NCI-H2171 (cell line): ENCODE results near the gene NUDT5.
"Not testable (repeated sequence)": the region's sequence is repeated elsewhere in the genome, so short reads cannot be mapped to it uniquely, and the experiment has no call there.

Experiments used
- DNase-seq: peaks from one replicate; lab custom pipeline; 2025; lab: John Stamatoyannopoulos, UW

The NUDT5 gene

DNA sequence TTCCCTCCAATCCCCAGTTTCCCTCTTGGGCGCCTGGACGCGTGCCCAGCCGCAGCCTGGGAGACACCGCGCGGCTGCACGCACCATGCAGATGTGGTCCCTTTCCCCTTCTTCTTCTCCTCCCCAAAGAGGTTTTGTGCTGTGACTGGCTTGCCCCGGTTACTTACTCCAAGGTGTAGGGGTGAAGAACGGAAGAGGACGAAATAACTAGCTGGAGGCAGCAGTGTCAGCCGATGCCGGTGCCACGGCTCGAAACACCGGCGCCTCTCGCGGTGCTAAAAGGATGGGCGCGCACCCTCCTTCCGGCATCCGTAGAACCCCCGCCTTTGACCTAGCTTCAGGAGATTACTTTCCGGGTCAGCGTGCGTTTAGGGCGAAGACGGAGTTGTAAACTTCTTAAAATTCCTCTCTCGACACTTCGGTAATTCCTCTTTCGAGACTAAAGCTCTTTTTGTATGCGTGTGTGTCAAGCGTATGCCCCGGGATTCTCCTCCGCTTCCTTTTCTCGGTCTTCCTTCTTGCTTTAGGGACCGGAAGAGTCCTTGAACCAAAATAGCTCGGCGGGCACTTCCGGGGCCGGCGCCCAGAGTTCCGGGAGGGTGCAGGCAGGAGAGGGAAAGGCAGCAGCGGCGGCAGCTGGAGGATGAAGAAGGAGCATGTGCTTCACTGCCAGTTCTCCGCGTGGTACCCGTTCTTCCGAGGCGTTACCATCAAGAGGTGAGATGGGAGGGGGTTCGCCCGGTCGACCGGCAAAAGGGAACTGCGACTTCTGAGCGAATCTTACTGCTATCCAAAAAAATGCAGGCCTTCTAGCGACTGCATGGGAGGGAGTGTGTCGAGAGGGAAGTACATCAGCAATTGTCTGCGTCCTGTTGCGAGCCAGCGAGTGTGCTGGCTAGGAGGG is at the start of gene NUDT5, which contains the start of gene CDC123:
Gene NUDT5 (minus strand): TSS at position 289 of the 904 bp plus-strand sequence. CDS start 9,600 bp downstream, outside the sequence.
Gene CDC123 (plus strand): TSS at position 586 of the 904 bp plus-strand sequence. CDS start 58 bp downstream, at position 644.
- peak; percentile 72 for DNase-seq

- no peak for DNase-seq
These were observed 48.4 kb upstream of the NUDT5 start for GRCh38 chr10:12243864-12244620.

GRCh38 chr10:12241810-12242529 is 46.3 kb upstream of the NUDT5 start:
- no peak for DNase-seq

- no peak for DNase-seq
These were observed 43.1 kb upstream of the NUDT5 start for GRCh38 chr10:12238821-12239220.

GRCh38 chr10:12237265-12238220 is 41.9 kb upstream of the NUDT5 start:
- DNase-seq, result no peak

- no peak for DNase-seq
These were observed 40.1 kb upstream of the NUDT5 start for GRCh38 chr10:12235796-12236195.

GRCh38 chr10:12235116-12235694 is 39.5 kb upstream of the NUDT5 start:
- no peak for DNase-seq

DNA sequence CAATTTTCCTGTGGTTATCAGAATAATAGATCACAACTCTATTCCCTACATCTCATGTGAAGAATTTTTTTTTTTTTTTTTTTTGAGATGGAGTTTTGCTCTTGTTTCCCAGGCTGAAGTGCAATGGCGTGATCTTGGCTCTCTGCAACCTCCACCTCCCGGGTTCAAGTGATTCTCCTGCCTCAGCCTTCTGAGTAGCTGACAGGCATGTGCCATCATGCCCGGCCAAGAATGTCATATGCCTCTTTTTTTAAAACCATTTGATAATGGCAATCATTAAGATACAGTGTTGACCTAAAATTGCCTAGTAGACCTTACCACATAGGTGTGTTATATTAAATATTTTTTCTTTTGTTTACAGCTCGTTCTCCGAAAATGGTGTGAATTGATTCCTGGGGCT is 39.0 kb upstream of the NUDT5 start:
- not testable (repeated sequence) for DNase-seq

DNA sequence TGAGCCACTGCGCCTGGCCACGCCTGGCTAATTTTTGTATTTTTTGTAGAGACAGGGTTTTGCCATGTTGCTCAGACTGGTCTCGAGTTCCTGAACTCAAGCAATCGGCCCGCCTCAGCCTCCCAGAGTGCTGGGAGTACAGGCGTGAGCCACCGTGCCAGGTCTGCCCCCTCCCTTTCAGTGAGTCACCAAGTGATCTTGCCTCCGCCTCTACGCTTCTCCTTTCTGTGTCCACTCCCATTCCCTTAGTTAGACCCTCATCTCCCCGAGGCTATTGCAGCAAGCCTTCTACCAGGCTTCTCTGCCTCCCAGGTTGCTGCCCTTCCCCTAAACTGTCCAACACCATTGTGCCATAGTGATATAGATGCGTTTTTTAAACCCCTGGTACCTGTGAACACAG is 33.2 kb upstream of the NUDT5 start:
- DNase-seq, result no peak

- not testable (repeated sequence) for DNase-seq
These were observed 30.7 kb upstream of the NUDT5 start for GRCh38 chr10:12226438-12226837.

DNA sequence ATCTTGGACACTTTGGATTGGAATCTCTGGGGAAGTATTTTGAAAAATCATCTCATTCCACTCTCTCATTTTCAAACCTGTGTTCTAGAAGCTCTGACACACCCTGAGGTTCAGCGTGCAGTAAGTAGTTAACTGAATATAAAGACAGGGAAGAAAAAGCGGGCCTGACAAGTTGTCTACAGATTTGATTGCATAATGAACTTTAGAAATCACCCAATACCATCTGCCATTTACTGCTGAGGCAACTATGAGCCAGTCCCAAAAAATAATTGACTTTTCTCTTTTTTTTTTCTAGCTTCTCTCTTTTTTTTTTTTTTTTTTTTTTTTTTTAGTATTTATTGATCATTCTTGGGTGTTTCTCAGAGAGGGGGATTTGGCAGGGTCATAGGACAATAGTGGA is 29.8 kb upstream of the NUDT5 start:
- no peak for DNase-seq

DNA sequence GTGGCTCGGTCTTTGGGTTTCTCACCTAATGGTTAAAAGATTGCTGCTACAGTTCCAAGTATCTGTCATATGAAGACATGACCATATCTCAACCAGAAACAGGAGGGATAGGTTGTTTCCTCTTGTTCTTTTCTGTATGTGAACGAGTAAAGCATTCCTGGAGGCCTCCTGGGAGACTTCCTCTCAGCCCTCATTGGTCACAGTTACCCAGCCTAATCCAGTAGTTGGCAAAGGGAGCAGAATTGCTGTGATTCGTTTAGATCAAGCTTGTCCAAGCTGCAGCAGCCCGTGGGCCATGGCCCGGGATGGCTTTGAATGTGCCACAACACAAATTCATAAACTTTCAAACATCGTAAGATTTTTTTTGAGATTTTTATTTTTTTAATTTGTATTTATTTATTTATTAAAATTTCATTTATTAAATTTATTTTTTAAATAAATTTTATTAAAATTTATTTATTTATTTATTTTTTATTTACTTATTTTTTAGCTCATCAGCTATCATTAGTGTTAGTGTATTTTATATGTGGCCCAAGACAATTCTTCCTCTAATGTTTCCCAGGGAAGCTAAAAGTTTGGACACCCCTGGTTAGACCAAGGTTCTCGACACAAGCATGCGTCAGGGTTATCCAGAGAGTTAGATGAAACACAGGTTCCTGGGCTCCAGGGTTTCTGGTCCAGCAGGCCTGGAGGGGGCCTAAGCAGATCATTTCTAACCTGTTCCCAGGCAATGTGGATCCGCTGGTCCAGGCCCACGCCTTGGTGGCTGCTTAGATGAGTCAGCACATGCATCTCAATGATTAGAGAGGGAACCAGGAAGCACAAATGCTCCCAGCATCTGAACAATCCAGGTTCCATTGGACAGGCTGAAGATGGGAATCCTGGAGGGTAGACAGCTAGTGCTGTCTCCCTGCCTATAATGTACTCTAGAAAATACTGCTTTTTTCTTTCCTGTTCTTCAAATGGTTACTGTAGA is 25.9 kb upstream of the NUDT5 start:
- no peak for DNase-seq

GRCh38 chr10:12218991-12219390 is 23.3 kb upstream of the NUDT5 start:
- DNase-seq, result no peak

DNA sequence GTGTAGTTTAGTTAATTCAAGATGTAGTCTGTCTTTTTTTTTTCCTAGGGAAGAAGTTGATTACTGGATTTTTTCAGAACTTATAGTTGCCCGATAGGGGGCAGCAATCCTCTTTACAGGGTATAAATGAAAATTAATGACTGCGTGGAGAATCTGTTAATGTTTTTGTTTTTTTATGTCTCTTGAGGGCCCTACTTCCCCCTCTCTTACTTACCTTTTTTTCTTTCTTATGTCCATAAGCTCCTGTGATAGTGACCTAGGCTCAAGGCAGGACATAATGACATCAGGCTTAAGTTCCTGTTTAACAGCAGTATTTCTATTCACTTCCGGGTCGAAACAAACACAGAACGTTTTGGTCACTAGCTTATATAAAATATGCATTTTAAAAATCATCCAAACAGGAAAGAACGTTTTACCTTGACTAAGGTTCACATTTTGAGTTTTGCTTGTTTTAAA is 19.1 kb upstream of the NUDT5 start:
- peak; percentile 51 for DNase-seq

GRCh38 chr10:12214093-12214492 is 18.4 kb upstream of the NUDT5 start:
- no peak for DNase-seq

DNA sequence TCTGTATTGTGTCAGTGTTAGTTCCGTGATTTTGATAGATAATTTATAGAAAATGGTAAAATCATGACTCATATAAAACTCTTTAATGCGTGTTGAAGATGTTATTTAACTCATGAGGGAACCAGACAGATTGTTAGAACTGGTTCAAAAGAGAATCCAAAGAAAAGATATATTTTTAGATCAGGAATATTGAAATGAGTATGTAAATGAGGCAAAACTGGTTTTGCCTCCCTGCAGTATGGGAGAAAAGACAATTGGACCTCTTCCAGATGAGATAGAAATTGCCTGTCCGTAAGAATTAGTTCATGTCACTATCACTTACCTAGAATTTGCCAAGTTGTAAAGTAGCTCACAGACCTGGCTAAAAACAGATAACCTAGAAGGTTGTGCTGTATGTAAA is 17.9 kb upstream of the NUDT5 start:
- no peak for DNase-seq

- DNase-seq, result no peak
These were observed 16.8 kb upstream of the NUDT5 start for GRCh38 chr10:12212454-12212853.

DNA sequence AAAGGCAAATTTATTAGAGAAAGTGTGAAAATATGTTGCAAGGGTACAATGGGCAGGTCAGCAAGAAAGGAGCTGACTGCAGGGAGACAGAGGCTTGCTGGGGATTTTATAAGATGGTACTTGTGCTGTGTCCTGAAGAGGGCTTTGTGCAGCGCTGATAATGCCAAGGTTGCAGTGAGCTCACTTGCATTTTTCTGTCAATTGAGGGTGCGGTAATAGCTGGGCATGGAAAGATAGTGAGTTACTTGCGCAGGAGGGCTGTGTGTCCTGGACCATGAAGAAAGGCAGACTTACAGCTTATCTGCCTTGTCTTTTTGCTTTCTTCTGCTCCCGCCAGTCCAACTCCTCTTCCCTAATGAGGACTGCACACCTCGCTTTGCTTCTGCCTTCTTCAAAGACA is 12.8 kb upstream of the NUDT5 start:
- DNase-seq, result no peak

- DNase-seq, result no peak
These were observed 11.4 kb upstream of the NUDT5 start for GRCh38 chr10:12207114-12207513.
